ENCODE data around the gene GPR35.
A peak's percentile ranks its signal among the peaks of the same experiment; 100 is the strongest.

Gene GPR35

DNA sequence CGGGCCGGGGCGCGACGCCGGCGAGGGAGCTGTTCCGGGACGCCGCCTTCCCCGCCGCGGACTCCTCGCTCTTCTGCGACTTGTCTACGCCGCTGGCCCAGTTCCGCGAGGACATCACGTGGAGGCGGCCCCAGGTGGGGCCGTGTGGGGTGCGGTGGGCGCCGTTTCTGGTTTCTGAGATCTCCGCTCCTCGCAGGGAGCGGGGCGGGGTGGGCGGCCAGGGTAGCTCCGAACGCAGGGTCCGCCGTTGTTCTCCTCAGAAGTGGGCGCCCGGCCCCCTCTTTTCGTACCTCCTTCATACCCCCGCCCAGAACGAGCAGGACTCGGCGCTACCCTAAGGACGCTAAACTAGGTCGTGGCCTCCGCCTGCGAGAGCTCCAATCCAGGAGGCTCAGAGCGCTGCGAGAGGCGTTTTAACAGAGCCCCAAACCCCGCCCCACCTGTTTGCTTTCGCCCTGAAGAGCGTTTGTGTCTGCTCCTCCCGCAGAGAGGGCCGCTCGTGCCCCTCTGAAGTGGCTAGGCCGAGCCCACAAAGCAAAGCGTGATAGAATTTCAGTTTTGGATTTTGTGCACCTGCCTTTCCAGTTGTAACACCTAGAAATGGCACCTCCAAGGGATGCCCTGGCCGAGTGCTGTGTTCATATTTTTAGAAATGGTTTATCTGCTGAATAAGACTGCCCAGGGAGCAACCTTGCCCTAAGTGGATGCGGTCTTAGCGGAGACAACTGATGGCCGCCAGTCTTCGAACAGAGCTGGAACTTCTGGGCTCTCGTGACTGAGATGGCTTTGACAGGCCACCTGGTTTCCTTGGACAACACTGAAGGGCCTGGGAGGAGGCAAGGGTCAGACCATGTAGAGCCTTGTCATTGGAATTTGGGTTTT, 38.1 kb upstream of the GPR35 start:
- peaks cover 6% of the 10 kb centered on the region; the same call in 1 of the 2 replicates for H3K79me2 ChIP-seq (ENCODE audit: insufficient read depth, low read length)
- H3K36me3 ChIP-seq (ENCODE audit: insufficient read depth, low read length) = peaks cover 5% of the 10 kb centered on the region; the same call in 1 of the 2 replicates
- H3K9me3 ChIP-seq (ENCODE audit: low read length) = no peaks in the 10 kb centered on the region
- no peaks in the 10 kb centered on the region for H3F3A ChIP-seq (ENCODE audit: insufficient read depth, low read length)
- peak overlapping the region; percentile 71 for H3K4me3 ChIP-seq (ENCODE audit: low read depth, low read length, poor library complexity, severe bottlenecking)
- H3K4me1 ChIP-seq (ENCODE audit: insufficient read depth, low read length, severe bottlenecking) = peaks cover 40% of the 10 kb centered on the region
- H3K27me3 ChIP-seq (ENCODE audit: insufficient read depth, low read length) = no peaks in the 10 kb centered on the region
- H4K20me1 ChIP-seq (ENCODE audit: insufficient read depth, low read length) = no peaks in the 10 kb centered on the region
- H2AFZ ChIP-seq (ENCODE audit: low read length) = no peak overlapping the region
- peak overlapping the region; percentile 83 for H3K4me2 ChIP-seq (ENCODE audit: low read length)
- TF ChIP-seq CTCF (IDR thresholded peaks at IDR 0.05; ENCODE audit: low read length) = no peak
- no peak for TF ChIP-seq EZH2 (IDR thresholded peaks at IDR 0.05; ENCODE audit: borderline replicate concordance, low read length)
- H3K9ac ChIP-seq (ENCODE audit: low read length) = peak overlapping the region; percentile 80
- no peak overlapping the region for H3K27ac ChIP-seq (ENCODE audit: low read depth, low read length, poor library complexity, severe bottlenecking)
- H3K9me2 ChIP-seq (ENCODE audit: low read depth, low read length) = no peaks in the 10 kb centered on the region

DNA sequence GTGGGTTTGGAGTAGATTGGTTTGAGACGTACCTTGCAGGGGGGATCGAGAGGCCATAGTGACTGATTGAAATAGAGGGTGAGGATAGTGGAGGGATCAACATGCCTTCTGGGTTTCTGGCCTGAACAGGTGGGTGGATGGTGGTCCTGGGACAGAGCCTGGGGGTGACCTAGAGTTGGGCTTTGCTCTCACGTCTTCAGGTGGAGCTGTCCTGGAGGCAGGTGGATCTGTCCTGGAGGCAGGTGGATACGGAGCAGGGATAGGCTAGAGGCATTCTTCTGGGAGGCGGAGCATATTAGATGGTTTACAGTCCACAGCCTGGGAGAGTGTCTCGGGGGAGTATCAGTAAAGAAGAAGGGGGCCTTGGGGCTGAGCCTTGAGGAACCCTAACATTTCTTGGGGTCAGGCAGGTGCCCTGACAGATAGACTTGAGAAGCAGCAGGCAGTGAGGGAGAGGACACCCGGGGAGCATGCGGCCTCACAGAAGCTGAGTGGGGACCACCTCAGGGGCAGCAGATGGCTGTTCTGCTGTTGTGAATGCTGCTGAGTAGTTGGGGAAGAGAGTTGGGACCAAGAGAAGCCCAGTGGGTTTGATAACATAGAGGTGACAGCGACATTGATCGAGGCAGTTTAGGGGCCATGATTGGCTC, 37.1 kb upstream of the GPR35 start:
- no peaks in the 10 kb centered on the region for H3F3A ChIP-seq (ENCODE audit: insufficient read depth, low read length)
- H3K36me3 ChIP-seq (ENCODE audit: insufficient read depth, low read length) = peaks cover 8% of the 10 kb centered on the region; the same call in 1 of the 2 replicates
- peaks cover 40% of the 10 kb centered on the region for H3K4me1 ChIP-seq (ENCODE audit: insufficient read depth, low read length, severe bottlenecking)
- H3K9ac ChIP-seq (ENCODE audit: low read length) = peak overlapping the region; percentile 80
- TF ChIP-seq EZH2 (IDR thresholded peaks at IDR 0.05; ENCODE audit: borderline replicate concordance, low read length) (no peak), CTCF (IDR thresholded peaks at IDR 0.05; ENCODE audit: low read length) (no peak)
- no peak overlapping the region for H3K27ac ChIP-seq (ENCODE audit: low read depth, low read length, poor library complexity, severe bottlenecking)
- peak overlapping the region; percentile 83 for H3K4me2 ChIP-seq (ENCODE audit: low read length)
- peak overlapping the region; percentile 71 for H3K4me3 ChIP-seq (ENCODE audit: low read depth, low read length, poor library complexity, severe bottlenecking)
- no peaks in the 10 kb centered on the region for H4K20me1 ChIP-seq (ENCODE audit: insufficient read depth, low read length)
- H2AFZ ChIP-seq (ENCODE audit: low read length) = no peak overlapping the region
- no peaks in the 10 kb centered on the region for H3K27me3 ChIP-seq (ENCODE audit: insufficient read depth, low read length)
- H3K79me2 ChIP-seq (ENCODE audit: insufficient read depth, low read length) = peaks cover 6% of the 10 kb centered on the region; the same call in 1 of the 2 replicates
- no peaks in the 10 kb centered on the region for H3K9me2 ChIP-seq (ENCODE audit: low read depth, low read length)
- no peaks in the 10 kb centered on the region for H3K9me3 ChIP-seq (ENCODE audit: low read length)

DNA sequence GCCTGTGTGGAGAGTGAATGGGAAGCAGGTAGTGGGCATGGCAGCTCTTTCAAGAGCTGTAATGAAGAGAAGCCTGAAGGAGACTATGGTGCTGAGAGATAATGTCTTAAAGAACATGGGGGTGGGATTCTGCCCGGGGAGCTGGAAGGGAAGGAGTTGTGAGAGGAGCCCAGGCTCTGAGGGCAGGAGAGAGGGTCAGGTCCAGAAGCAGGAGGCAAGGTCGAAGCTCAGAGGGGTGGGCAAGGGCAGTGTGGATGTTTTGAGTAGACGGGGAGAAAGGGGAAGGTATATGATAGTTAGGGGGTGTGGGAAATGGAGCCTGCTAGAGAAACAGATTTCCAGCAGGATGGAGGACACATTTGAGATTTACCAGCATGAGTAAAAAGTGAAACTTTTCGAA, 36.6 kb upstream of the GPR35 start:
- Histone ChIP-seq H3K9ac (ENCODE audit: low read length) (no peak overlapping the region), H3K27me3 (ENCODE audit: insufficient read depth, low read length) (no peaks in the 10 kb centered on the region), H4K20me1 (ENCODE audit: insufficient read depth, low read length) (no peaks in the 10 kb centered on the region), H3K4me2 (ENCODE audit: low read length) (peak overlapping the region; percentile 83; the same call in 1 of the 2 replicates), H3K9me3 (ENCODE audit: low read length) (no peaks in the 10 kb centered on the region), H3K36me3 (ENCODE audit: insufficient read depth, low read length) (peaks cover 8% of the 10 kb centered on the region; the same call in 1 of the 2 replicates), H3K27ac (ENCODE audit: low read depth, low read length, poor library complexity, severe bottlenecking) (no peak overlapping the region), H3K4me3 (ENCODE audit: low read depth, low read length, poor library complexity, severe bottlenecking) (peak overlapping the region; percentile 71), H3K79me2 (ENCODE audit: insufficient read depth, low read length) (peaks cover 6% of the 10 kb centered on the region; the same call in 1 of the 2 replicates), H3K9me2 (ENCODE audit: low read depth, low read length) (no peaks in the 10 kb centered on the region), H3F3A (ENCODE audit: insufficient read depth, low read length) (no peaks in the 10 kb centered on the region), H3K4me1 (ENCODE audit: insufficient read depth, low read length, severe bottlenecking) (peaks cover 37% of the 10 kb centered on the region), H2AFZ (ENCODE audit: low read length) (no peak overlapping the region)
- TF ChIP-seq EZH2 (IDR thresholded peaks at IDR 0.05; ENCODE audit: borderline replicate concordance, low read length) (no peak), CTCF (IDR thresholded peaks at IDR 0.05; ENCODE audit: low read length) (no peak)
